NB4 (cell line): ENCODE measurements around the gene PPP1R16B.

ENCODE experiments used
- MAX ChIP-seq: IDR thresholded peaks from 2 replicates; pipeline ENCODE4 v1.6.1; 2011; ENCODE audit warnings: low read depth, low read length
- POLR2A ChIP-seq: IDR thresholded peaks from 2 replicates; pipeline ENCODE4 v1.6.1; 2011; ENCODE audit warnings: mild to moderate bottlenecking; ENCODE audit not compliant: insufficient read length; ENCODE audit errors: extremely low read depth
- TF ChIP-seq, protein P1 (sequence below): IDR thresholded peaks from one replicate; pipeline ENCODE4 v1.5.1; 2012; ENCODE audit warnings: low read depth, low read length

GRCh38 chr20:38903335-38903734 is 97.8 kb downstream of the PPP1R16B start:
- TF ChIP-seq, protein P1, sequence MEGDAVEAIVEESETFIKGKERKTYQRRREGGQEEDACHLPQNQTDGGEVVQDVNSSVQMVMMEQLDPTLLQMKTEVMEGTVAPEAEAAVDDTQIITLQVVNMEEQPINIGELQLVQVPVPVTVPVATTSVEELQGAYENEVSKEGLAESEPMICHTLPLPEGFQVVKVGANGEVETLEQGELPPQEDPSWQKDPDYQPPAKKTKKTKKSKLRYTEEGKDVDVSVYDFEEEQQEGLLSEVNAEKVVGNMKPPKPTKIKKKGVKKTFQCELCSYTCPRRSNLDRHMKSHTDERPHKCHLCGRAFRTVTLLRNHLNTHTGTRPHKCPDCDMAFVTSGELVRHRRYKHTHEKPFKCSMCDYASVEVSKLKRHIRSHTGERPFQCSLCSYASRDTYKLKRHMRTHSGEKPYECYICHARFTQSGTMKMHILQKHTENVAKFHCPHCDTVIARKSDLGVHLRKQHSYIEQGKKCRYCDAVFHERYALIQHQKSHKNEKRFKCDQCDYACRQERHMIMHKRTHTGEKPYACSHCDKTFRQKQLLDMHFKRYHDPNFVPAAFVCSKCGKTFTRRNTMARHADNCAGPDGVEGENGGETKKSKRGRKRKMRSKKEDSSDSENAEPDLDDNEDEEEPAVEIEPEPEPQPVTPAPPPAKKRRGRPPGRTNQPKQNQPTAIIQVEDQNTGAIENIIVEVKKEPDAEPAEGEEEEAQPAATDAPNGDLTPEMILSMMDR: no peak
- TF ChIP-seq POLR2A (no peak), MAX (no peak)
